GM12875 (cell line): ENCODE results near the gene PRLH.

Source experiments
- H3K4me3 ChIP-seq: one replicate; pipeline ENCODE4 v1.5.1; 2011; ENCODE audit warnings: low read depth, low read length, control low read depth
- CTCF ChIP-seq: IDR thresholded peaks from 2 replicates; pipeline ENCODE4 v1.5.1; 2011; ENCODE audit warnings: low read depth, mild to moderate bottlenecking, control low read depth, inconsistent platforms, low read length, moderate library complexity, borderline replicate concordance; ENCODE audit not compliant: insufficient read depth

PRLH gene

GRCh38 chr2:237525559-237526157, 40.7 kb upstream of the PRLH start:
- H3K4me3 ChIP-seq, result no peak overlapping the region
- TF ChIP-seq CTCF, result no peak

- no peak for TF ChIP-seq CTCF
These were observed 39.1 kb upstream of the PRLH start for GRCh38 chr2:237527233-237527632.

GRCh38 chr2:237527766-237528165, 38.6 kb upstream of the PRLH start:
- no peak overlapping the region for H3K4me3 ChIP-seq
- TF ChIP-seq CTCF, result no peak

More at GRCh38 chr2:237527233-237527632, 39.1 kb upstream of the PRLH start:
- H3K4me3 ChIP-seq, result no peak overlapping the region

GRCh38 chr2:237529452-237530402, 36.6 kb upstream of the PRLH start:
- H3K4me3 ChIP-seq, result no peak overlapping the region
- TF ChIP-seq CTCF, result no peak

GRCh38 chr2:237530472-237531433, 35.6 kb upstream of the PRLH start:
- H3K4me3 ChIP-seq, result no peak overlapping the region
- TF ChIP-seq CTCF, result no peak

- no peak overlapping the region for H3K4me3 ChIP-seq
- TF ChIP-seq CTCF, result no peak
These were observed 34.2 kb upstream of the PRLH start for GRCh38 chr2:237532160-237532559.
